H1 (cell line): ENCODE data around the gene TTC27. TPM values are rescaled to one million over a fixed set of nuclear protein-coding genes. Genes with fewer than 3 reads are reported as not detected.

ENCODE experiments used
- CTCF ChIA-PET: fragments of 300-600 bp; sonication (Branson Sonifier 250); formaldehyde crosslinking; loops from one replicate; lab custom pipeline; 2021; ENCODE audit not compliant: partially characterized antibody; lab: Charles Lee
- POLR2A ChIA-PET: fragments of 300-600 bp; sonication (Branson Sonifier 250); formaldehyde crosslinking; loops from one replicate; lab custom pipeline; 2021; ENCODE audit warnings: inconsistent platforms; ENCODE audit not compliant: partially characterized antibody; lab: Charles Lee
- DNase-seq, 2 experiments: peaks; one replicate each; pipeline versions ENCODE4 v3.0.0 to v3.0.0-alpha.2; 2010 to 2022; ENCODE audit warnings: low spot score in 2 of 2, low read depth in 1 of 2, mixed read lengths in 1 of 2
- FAIRE-seq: peaks from 2 replicates; lab custom pipeline; 2011; peaks lifted over from hg19 to GRCh38; lab: Jason Lieb, UNC
- H2AFZ ChIP-seq: 2 replicates; pipeline ENCODE4 v1.8.1; 2012; ENCODE audit warnings: low read length, inconsistent platforms
- H2AK5ac ChIP-seq: 2 replicates; pipeline ENCODE4 v1.6.1; 2013; ENCODE audit warnings: low read depth, low read length
- H2BK120ac ChIP-seq: replicated peaks from 2 replicates; pipeline ENCODE3; 2013; ENCODE audit warnings: low read depth, low read length, inconsistent platforms
- H2BK12ac ChIP-seq: 2 replicates; pipeline ENCODE4 v1.6.1; 2013; ENCODE audit warnings: low read depth, low read length
- H2BK15ac ChIP-seq: 2 replicates; pipeline ENCODE4 v1.6.1; 2013; ENCODE audit warnings: low read length
- H2BK20ac ChIP-seq: 2 replicates; pipeline ENCODE4 v1.6.1; 2013; ENCODE audit warnings: low read length
- H2BK5ac ChIP-seq: 2 replicates; pipeline ENCODE4 v1.6.1; 2013; ENCODE audit warnings: low read depth, low read length
- H3K14ac ChIP-seq: 2 replicates; pipeline ENCODE4 v1.6.1; 2013; ENCODE audit warnings: inconsistent platforms; ENCODE audit not compliant: insufficient read length
- H3K18ac ChIP-seq: 2 replicates; pipeline ENCODE4 v1.6.1; 2013; ENCODE audit warnings: low read length; ENCODE audit errors: extremely low read depth
- H3K23ac ChIP-seq: 2 replicates; pipeline ENCODE4 v1.6.1; 2013; ENCODE audit warnings: inconsistent platforms; ENCODE audit not compliant: insufficient read length
- H3K23me2 ChIP-seq: 2 replicates; pipeline ENCODE4 v1.6.1; 2013; ENCODE audit warnings: low read depth, low read length
- H3K27ac ChIP-seq: 2 replicates; pipeline ENCODE4 v1.6.1; 2011; ENCODE audit warnings: low read depth, low read length, inconsistent platforms
- H3K27me3 ChIP-seq, 4 experiments: replicated peaks in 1 of 4; 1 replicate in 1 of 4; 2 replicates in 3 of 4; pipeline versions ENCODE4 v1.6.1 to v1.8.1; 2011 to 2013; ENCODE audit warnings: low read length in 3 of 4, mild to moderate bottlenecking in 3 of 4, inconsistent platforms in 2 of 4, mixed read lengths in 2 of 4, moderate library complexity in 1 of 4; ENCODE audit not compliant: control insufficient read depth in 3 of 4, insufficient read depth in 3 of 4; ENCODE audit errors: extremely low read depth in 1 of 4
- H3K36me3 ChIP-seq, 4 experiments: 2 replicates each; pipeline versions ENCODE4 v1.6.1 to v1.8.1; 2011 to 2013; ENCODE audit warnings: mild to moderate bottlenecking in 4 of 4, low read length in 3 of 4, moderate library complexity in 2 of 4, control low read depth in 1 of 4, inconsistent platforms in 1 of 4; ENCODE audit not compliant: insufficient read depth in 4 of 4, control insufficient read depth in 2 of 4
- H3K4ac ChIP-seq: replicated peaks from 2 replicates; pipeline ENCODE3; 2013; ENCODE audit warnings: low read length, low read depth, mixed read lengths, inconsistent platforms; ENCODE audit not compliant: insufficient read length
- H3K4me1 ChIP-seq, 4 experiments: replicated peaks in 1 of 4; 1 replicate in 1 of 4; 2 replicates in 3 of 4; pipeline versions ENCODE4 v1.6.1 to v1.8.1; 2011 to 2013; ENCODE audit warnings: low read length in 3 of 4, inconsistent platforms in 2 of 4, mixed read lengths in 1 of 4; ENCODE audit not compliant: insufficient read depth in 4 of 4, control insufficient read depth in 3 of 4
- H3K4me2 ChIP-seq, 2 experiments: 2 replicates each; pipeline versions ENCODE4 v1.6.1 to v1.8.1; 2011 to 2013; ENCODE audit warnings: low read depth in 2 of 2, low read length in 2 of 2, control low read depth in 1 of 2, inconsistent platforms in 1 of 2, mild to moderate bottlenecking in 1 of 2; ENCODE audit not compliant: insufficient read depth in 1 of 2
- H3K4me3 ChIP-seq, 4 experiments: fragments of 200-600, 300-600 bp in 1 of 4; sonication (generic), shearing (Covaris generic), sonication (Bioruptor Twin) in 1 of 4; 2 replicates each; pipeline versions ENCODE4 v1.5.1 to v1.8.1; 2011 to 2016; ENCODE audit warnings: low read length in 4 of 4, low read depth in 3 of 4, control low read depth in 2 of 4, inconsistent platforms in 2 of 4, mild to moderate bottlenecking in 2 of 4, mixed read lengths in 1 of 4, moderate library complexity in 1 of 4; ENCODE audit not compliant: insufficient read depth in 2 of 4; ENCODE audit errors: extremely low read depth in 1 of 4
- H3K56ac ChIP-seq: replicated peaks from 2 replicates; pipeline ENCODE3; 2013; ENCODE audit warnings: low read depth, mild to moderate bottlenecking, mixed read lengths, low read length, inconsistent platforms; ENCODE audit not compliant: insufficient read length
- H3K79me1 ChIP-seq: 2 replicates; pipeline ENCODE4 v1.6.1; 2013; ENCODE audit warnings: low read depth, low read length, control low read depth
- H3K79me2 ChIP-seq, 2 experiments: 2 replicates each; pipeline versions ENCODE4 v1.6.1 to v1.8.1; 2012 to 2013; ENCODE audit warnings: low read length in 2 of 2, mild to moderate bottlenecking in 2 of 2, inconsistent platforms in 1 of 2; ENCODE audit not compliant: insufficient read depth in 2 of 2, control insufficient read depth in 1 of 2
- H3K9ac ChIP-seq, 4 experiments: replicated peaks in 1 of 4; 1 replicate in 1 of 4; 2 replicates in 3 of 4; pipeline versions ENCODE4 v1.6.1 to v1.8.1; 2011 to 2013; ENCODE audit warnings: low read depth in 3 of 4, low read length in 3 of 4, control low read depth in 2 of 4, mild to moderate bottlenecking in 2 of 4, moderate library complexity in 2 of 4, inconsistent platforms in 1 of 4; ENCODE audit errors: extremely low read depth in 1 of 4
- H3K9me3 ChIP-seq, 2 experiments: 2 replicates each; pipeline versions ENCODE4 v1.6.1 to v1.8.1; 2012 to 2013; ENCODE audit warnings: mild to moderate bottlenecking in 2 of 2, moderate library complexity in 2 of 2, control low read depth in 1 of 2, inconsistent platforms in 1 of 2, low read depth in 1 of 2, low read length in 1 of 2, mixed read lengths in 1 of 2; ENCODE audit not compliant: insufficient read depth in 2 of 2
- H4K20me1 ChIP-seq, 2 experiments: replicated peaks in 1 of 2; 2 replicates each; pipeline versions ENCODE3 to v1.8.1; 2011 to 2013; ENCODE audit warnings: inconsistent platforms in 2 of 2, low read length in 2 of 2, mild to moderate bottlenecking in 1 of 2; ENCODE audit not compliant: insufficient read depth in 2 of 2, control insufficient read depth in 1 of 2
- H4K5ac ChIP-seq: 2 replicates; pipeline ENCODE4 v1.6.1; 2013; ENCODE audit warnings: low read length, low read depth, mixed read lengths, inconsistent platforms; ENCODE audit not compliant: insufficient read length
- H4K8ac ChIP-seq: 2 replicates; pipeline ENCODE4 v1.8.0; 2013; ENCODE audit warnings: mild to moderate bottlenecking, moderate library complexity, low read length, inconsistent platforms; ENCODE audit not compliant: insufficient read depth; ENCODE audit errors: extremely low read depth
- H4K91ac ChIP-seq: replicated peaks from 2 replicates; pipeline ENCODE3; 2013; ENCODE audit warnings: low read length, mixed read lengths, inconsistent platforms; ENCODE audit not compliant: insufficient read length
- BACH1 ChIP-seq: IDR thresholded peaks from 2 replicates; pipeline ENCODE4 v1.6.1; 2012; ENCODE audit warnings: low read length, improper control_type of control experiment
- CBX5 ChIP-seq: fragments of 300-800, 300-1000 bp; sonication (generic); IDR thresholded peaks from 2 replicates; pipeline ENCODE4 v1.7.1; 2016; ENCODE audit warnings: antibody characterized with exemption, low read length, low read depth
- CTCF ChIP-seq, 3 experiments: IDR thresholded peaks; 1 replicate in 2 of 3; 2 replicates in 1 of 3; pipeline versions ENCODE4 v1.5.1 to v1.6.1; 2011; ENCODE audit warnings: low read length in 3 of 3, mild to moderate bottlenecking in 3 of 3, inconsistent platforms in 2 of 3, low read depth in 1 of 3, moderate library complexity in 1 of 3; ENCODE audit not compliant: insufficient read depth in 1 of 3; ENCODE audit errors: control extremely low read depth in 1 of 3
- PHF8 ChIP-seq: fragments of 200-600 bp; sonication (generic); conservative IDR thresholded peaks from 2 replicates; pipeline ENCODE4 v1.7.1; 2012; ENCODE audit warnings: low read depth, mild to moderate bottlenecking, inconsistent platforms, low read length, moderate library complexity
- RFX5 ChIP-seq: IDR thresholded peaks from 2 replicates; pipeline ENCODE4 v1.6.1; 2011; ENCODE audit warnings: low read depth, low read length, improper control_type of control experiment, borderline replicate concordance
- WGBS, 2 experiments: shearing (Covaris generic) in 1 of 2; methylation state at CpG; one replicate each; pipeline versions ENCODE4 v1.1.6 to v1.1.7; 2013 to 2015; ENCODE audit warnings: low lambda C conversion rate in 2 of 2, mixed read lengths in 2 of 2, inconsistent platforms in 1 of 2, low coverage in 1 of 2, missing lambda C conversion rate in 1 of 2; ENCODE audit not compliant: insufficient replicate concordance in 2 of 2, insufficient coverage in 1 of 2, insufficient read length in 1 of 2; ENCODE audit errors: extremely low coverage in 1 of 2, missing lambda C conversion rate in 1 of 2; 5-methylcytosine and 5-hydroxymethylcytosine counted together
- polyA plus RNA-seq, 7 experiments: library from polyadenylated mRNA; depleted of rRNA in 3 of 7; stranded (reverse) in 5 of 7; unstranded in 2 of 7; fragments of >200 nt in 5 of 7; fragments of 200-250 nt in 2 of 7; gene quantifications; 1 replicate in 5 of 7; 2 replicates in 1 of 7; 4 replicates in 1 of 7; pipeline versions ENCODE4 v1.2.1 to v1.2.3, GENCODE V29; 2011 to 2013; ENCODE audit warnings: missing spikeins in 2 of 7, mixed read lengths in 2 of 7
- total RNA-seq: library from RNA; stranded (reverse); fragmentation: NEBNext Ultra II Directional; extraction: Animal tissue kit (Norgen Biotek cat#: 25700); gene quantifications from 2 replicates; pipeline ENCODE4 v1.2.1, GENCODE V29; 2021

Gene TTC27
- total and polyA plus RNA-seq, 2 of the 8 experiments (the other 6 are each of a cell fraction or from before 2014, with no cell fraction given) = 13.8 to 29.1 TPM

DNA sequence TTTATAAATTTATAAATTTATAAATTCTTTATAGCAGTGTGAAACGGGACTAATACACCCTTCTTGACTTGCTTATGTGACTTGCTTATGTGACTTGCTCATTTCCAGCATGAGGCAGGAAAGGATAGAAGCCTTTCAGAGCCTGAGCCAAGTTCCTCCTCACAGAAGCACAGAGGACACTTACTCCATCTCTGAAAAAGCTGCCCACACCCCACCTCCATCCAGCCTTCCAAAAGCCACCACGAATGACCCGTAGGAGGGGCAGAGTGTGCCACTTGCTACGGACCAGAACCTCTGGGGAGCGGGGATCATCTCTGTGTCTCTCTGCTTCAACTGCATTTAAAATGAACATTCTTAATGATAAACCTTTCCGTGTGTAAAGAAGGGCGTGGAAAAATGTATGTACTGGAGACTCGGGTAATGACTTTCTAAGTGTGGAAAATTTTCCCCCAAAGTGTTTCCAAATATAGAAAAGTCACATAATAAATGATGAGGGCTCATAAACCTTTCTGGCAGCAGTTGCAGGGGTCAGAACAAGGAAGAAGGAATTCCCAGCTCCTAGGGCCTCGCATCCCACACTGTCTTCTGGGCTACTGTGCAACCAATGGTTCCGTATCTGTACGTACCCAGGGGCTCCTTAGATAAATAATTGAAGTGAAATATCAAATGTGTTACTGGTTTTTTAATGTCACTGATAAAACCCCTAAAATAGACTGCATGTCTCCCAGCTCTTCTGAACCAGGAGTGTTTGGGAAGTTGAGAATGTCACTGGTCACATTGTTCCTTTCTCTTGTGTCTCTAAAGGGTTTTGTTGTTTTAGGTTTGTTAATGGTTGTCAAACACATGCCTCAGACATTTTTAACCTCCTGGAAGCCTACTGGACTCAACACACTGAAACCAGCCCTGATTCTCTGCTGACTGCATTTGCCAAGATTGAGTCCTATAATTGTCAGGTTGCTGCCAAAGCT is 214.4 kb downstream of the TTC27 start:
- Histone ChIP-seq H3K4ac (no peak overlapping the region), H3K18ac (no peak overlapping the region), H3K23me2 (no peaks in the 10 kb centered on the region), H2AFZ (no peak overlapping the region), H3K36me3 (no peaks in the 10 kb centered on the region), H2BK15ac (no peak overlapping the region), H2BK120ac (no peak overlapping the region), H3K4me3 (no peak overlapping the region), H3K27me3 (no peaks in the 10 kb centered on the region), H3K14ac (no peak overlapping the region), H2BK5ac (no peak overlapping the region), H4K8ac (no peak overlapping the region), H4K91ac (no peak overlapping the region), H4K20me1 (no peaks in the 10 kb centered on the region), H3K9ac (no peak overlapping the region), H3K79me1 (no peaks in the 10 kb centered on the region), H3K23ac (no peak overlapping the region), H3K4me2 (no peak overlapping the region), H2BK20ac (no peak overlapping the region), H3K4me1 (no peaks in the 10 kb centered on the region), H3K56ac (no peak overlapping the region), H2BK12ac (no peak overlapping the region), H2AK5ac (no peak overlapping the region), H3K9me3 (peaks cover 7 to 9% of the 10 kb centered on the region in 2 experiments; a peak in 2 of 4 replicates), H4K5ac (no peak overlapping the region), H3K27ac (no peak overlapping the region), H3K79me2 (no peaks in the 10 kb centered on the region)
- no peak for TF ChIP-seq CBX5
- TF ChIP-seq BACH1 = no peak
- no peak for TF ChIP-seq CTCF (IDR thresholded peaks at IDR 0.05; ENCODE audit: control extremely low read depth in 1 of 3, insufficient read depth in 1 of 3, low read depth in 1 of 3, low read length in 3 of 3)
- no peak for TF ChIP-seq RFX5
- no peak for TF ChIP-seq PHF8
- DNase-seq (no peak), FAIRE-seq (no peak)
- ChIA-PET CTCF (interaction anchor here (1.4 to 1.8 kb wide), 2 partner anchors 14 to 189 kb away, joined by 3 to 4 read pairs; no protein-coding TSS in a partner anchor), POLR2A (no interaction called here)
- 91% methylated on average over 11 of the region's 11 CpGs; no CpG with 5 or more reads in 1 of the 2 experiments for WGBS, 2 experiments
